H1 (cell line): ENCODE measurements around the gene PTPRR. TPM values are rescaled to one million over a fixed set of nuclear protein-coding genes. Genes with fewer than 3 reads are reported as not detected.

Experiments
- CTCF ChIA-PET: fragments of 300-600 bp; sonication (Branson Sonifier 250); formaldehyde crosslinking; loops from one replicate; lab custom pipeline; 2021; ENCODE audit not compliant: partially characterized antibody; lab: Charles Lee
- POLR2A ChIA-PET: fragments of 300-600 bp; sonication (Branson Sonifier 250); formaldehyde crosslinking; loops from one replicate; lab custom pipeline; 2021; ENCODE audit warnings: inconsistent platforms; ENCODE audit not compliant: partially characterized antibody; lab: Charles Lee
- DNase-seq, 2 experiments: peaks; one replicate each; pipeline versions ENCODE4 v3.0.0 to v3.0.0-alpha.2; 2010 to 2022; ENCODE audit warnings: low spot score in 2 of 2, low read depth in 1 of 2, mixed read lengths in 1 of 2
- FAIRE-seq: peaks from 2 replicates; lab custom pipeline; 2011; peaks lifted over from hg19 to GRCh38; lab: Jason Lieb, UNC
- H2AFZ ChIP-seq: 2 replicates; pipeline ENCODE4 v1.8.1; 2012; ENCODE audit warnings: low read length, inconsistent platforms
- H2AK5ac ChIP-seq: 2 replicates; pipeline ENCODE4 v1.6.1; 2013; ENCODE audit warnings: low read depth, low read length
- H2BK120ac ChIP-seq: replicated peaks from 2 replicates; pipeline ENCODE3; 2013; ENCODE audit warnings: low read depth, low read length, inconsistent platforms
- H2BK12ac ChIP-seq: 2 replicates; pipeline ENCODE4 v1.6.1; 2013; ENCODE audit warnings: low read depth, low read length
- H2BK15ac ChIP-seq: 2 replicates; pipeline ENCODE4 v1.6.1; 2013; ENCODE audit warnings: low read length
- H2BK20ac ChIP-seq: 2 replicates; pipeline ENCODE4 v1.6.1; 2013; ENCODE audit warnings: low read length
- H2BK5ac ChIP-seq: 2 replicates; pipeline ENCODE4 v1.6.1; 2013; ENCODE audit warnings: low read depth, low read length
- H3K14ac ChIP-seq: 2 replicates; pipeline ENCODE4 v1.6.1; 2013; ENCODE audit warnings: inconsistent platforms; ENCODE audit not compliant: insufficient read length
- H3K18ac ChIP-seq: 2 replicates; pipeline ENCODE4 v1.6.1; 2013; ENCODE audit warnings: low read length; ENCODE audit errors: extremely low read depth
- H3K23ac ChIP-seq: 2 replicates; pipeline ENCODE4 v1.6.1; 2013; ENCODE audit warnings: inconsistent platforms; ENCODE audit not compliant: insufficient read length
- H3K23me2 ChIP-seq: 2 replicates; pipeline ENCODE4 v1.6.1; 2013; ENCODE audit warnings: low read depth, low read length
- H3K27ac ChIP-seq: 2 replicates; pipeline ENCODE4 v1.6.1; 2011; ENCODE audit warnings: low read depth, low read length, inconsistent platforms
- H3K27me3 ChIP-seq, 4 experiments: replicated peaks in 1 of 4; 1 replicate in 1 of 4; 2 replicates in 3 of 4; pipeline versions ENCODE4 v1.6.1 to v1.8.1; 2011 to 2013; ENCODE audit warnings: low read length in 3 of 4, mild to moderate bottlenecking in 3 of 4, inconsistent platforms in 2 of 4, mixed read lengths in 2 of 4, moderate library complexity in 1 of 4; ENCODE audit not compliant: control insufficient read depth in 3 of 4, insufficient read depth in 3 of 4; ENCODE audit errors: extremely low read depth in 1 of 4
- H3K36me3 ChIP-seq, 4 experiments: 2 replicates each; pipeline versions ENCODE4 v1.6.1 to v1.8.1; 2011 to 2013; ENCODE audit warnings: mild to moderate bottlenecking in 4 of 4, low read length in 3 of 4, moderate library complexity in 2 of 4, control low read depth in 1 of 4, inconsistent platforms in 1 of 4; ENCODE audit not compliant: insufficient read depth in 4 of 4, control insufficient read depth in 2 of 4
- H3K4ac ChIP-seq: replicated peaks from 2 replicates; pipeline ENCODE3; 2013; ENCODE audit warnings: low read length, low read depth, mixed read lengths, inconsistent platforms; ENCODE audit not compliant: insufficient read length
- H3K4me1 ChIP-seq, 4 experiments: replicated peaks in 1 of 4; 1 replicate in 1 of 4; 2 replicates in 3 of 4; pipeline versions ENCODE4 v1.6.1 to v1.8.1; 2011 to 2013; ENCODE audit warnings: low read length in 3 of 4, inconsistent platforms in 2 of 4, mixed read lengths in 1 of 4; ENCODE audit not compliant: insufficient read depth in 4 of 4, control insufficient read depth in 3 of 4
- H3K4me2 ChIP-seq, 2 experiments: 2 replicates each; pipeline versions ENCODE4 v1.6.1 to v1.8.1; 2011 to 2013; ENCODE audit warnings: low read depth in 2 of 2, low read length in 2 of 2, control low read depth in 1 of 2, inconsistent platforms in 1 of 2, mild to moderate bottlenecking in 1 of 2; ENCODE audit not compliant: insufficient read depth in 1 of 2
- H3K4me3 ChIP-seq, 4 experiments: fragments of 200-600, 300-600 bp in 1 of 4; sonication (generic), shearing (Covaris generic), sonication (Bioruptor Twin) in 1 of 4; 2 replicates each; pipeline versions ENCODE4 v1.5.1 to v1.8.1; 2011 to 2016; ENCODE audit warnings: low read length in 4 of 4, low read depth in 3 of 4, control low read depth in 2 of 4, inconsistent platforms in 2 of 4, mild to moderate bottlenecking in 2 of 4, mixed read lengths in 1 of 4, moderate library complexity in 1 of 4; ENCODE audit not compliant: insufficient read depth in 2 of 4; ENCODE audit errors: extremely low read depth in 1 of 4
- H3K56ac ChIP-seq: replicated peaks from 2 replicates; pipeline ENCODE3; 2013; ENCODE audit warnings: low read depth, mild to moderate bottlenecking, mixed read lengths, low read length, inconsistent platforms; ENCODE audit not compliant: insufficient read length
- H3K79me1 ChIP-seq: 2 replicates; pipeline ENCODE4 v1.6.1; 2013; ENCODE audit warnings: low read depth, low read length, control low read depth
- H3K79me2 ChIP-seq, 2 experiments: 2 replicates each; pipeline versions ENCODE4 v1.6.1 to v1.8.1; 2012 to 2013; ENCODE audit warnings: low read length in 2 of 2, mild to moderate bottlenecking in 2 of 2, inconsistent platforms in 1 of 2; ENCODE audit not compliant: insufficient read depth in 2 of 2, control insufficient read depth in 1 of 2
- H3K9ac ChIP-seq, 4 experiments: replicated peaks in 1 of 4; 1 replicate in 1 of 4; 2 replicates in 3 of 4; pipeline versions ENCODE4 v1.6.1 to v1.8.1; 2011 to 2013; ENCODE audit warnings: low read depth in 3 of 4, low read length in 3 of 4, control low read depth in 2 of 4, mild to moderate bottlenecking in 2 of 4, moderate library complexity in 2 of 4, inconsistent platforms in 1 of 4; ENCODE audit errors: extremely low read depth in 1 of 4
- H3K9me3 ChIP-seq, 2 experiments: 2 replicates each; pipeline versions ENCODE4 v1.6.1 to v1.8.1; 2012 to 2013; ENCODE audit warnings: mild to moderate bottlenecking in 2 of 2, moderate library complexity in 2 of 2, control low read depth in 1 of 2, inconsistent platforms in 1 of 2, low read depth in 1 of 2, low read length in 1 of 2, mixed read lengths in 1 of 2; ENCODE audit not compliant: insufficient read depth in 2 of 2
- H4K20me1 ChIP-seq, 2 experiments: replicated peaks in 1 of 2; 2 replicates each; pipeline versions ENCODE3 to v1.8.1; 2011 to 2013; ENCODE audit warnings: inconsistent platforms in 2 of 2, low read length in 2 of 2, mild to moderate bottlenecking in 1 of 2; ENCODE audit not compliant: insufficient read depth in 2 of 2, control insufficient read depth in 1 of 2
- H4K5ac ChIP-seq: 2 replicates; pipeline ENCODE4 v1.6.1; 2013; ENCODE audit warnings: low read length, low read depth, mixed read lengths, inconsistent platforms; ENCODE audit not compliant: insufficient read length
- H4K8ac ChIP-seq: 2 replicates; pipeline ENCODE4 v1.8.0; 2013; ENCODE audit warnings: mild to moderate bottlenecking, moderate library complexity, low read length, inconsistent platforms; ENCODE audit not compliant: insufficient read depth; ENCODE audit errors: extremely low read depth
- H4K91ac ChIP-seq: replicated peaks from 2 replicates; pipeline ENCODE3; 2013; ENCODE audit warnings: low read length, mixed read lengths, inconsistent platforms; ENCODE audit not compliant: insufficient read length
- CBX8 ChIP-seq: fragments of 300-800, 300-1000 bp; sonication (generic); IDR thresholded peaks from 2 replicates; pipeline ENCODE4 v1.7.1; 2016; ENCODE audit warnings: low read depth, low read length, borderline replicate concordance
- CEBPB ChIP-seq: IDR thresholded peaks from 2 replicates; pipeline ENCODE4 v1.6.1; 2012; ENCODE audit warnings: low read depth, low read length
- EP300 ChIP-seq, 2 experiments: IDR thresholded peaks; 1 replicate in 1 of 2; 2 replicates in 1 of 2; pipeline ENCODE4 v1.6.1; 2011 to 2012; ENCODE audit warnings: low read depth in 2 of 2, low read length in 2 of 2, mild to moderate bottlenecking in 2 of 2, borderline replicate concordance in 1 of 2, inconsistent platforms in 1 of 2, moderate library complexity in 1 of 2
- SP4 ChIP-seq: IDR thresholded peaks from 2 replicates; pipeline ENCODE4 v1.6.1; 2012; ENCODE audit warnings: low read length, inconsistent platforms
- TEAD4 ChIP-seq: IDR thresholded peaks from 2 replicates; pipeline ENCODE4 v1.6.1; 2012; ENCODE audit warnings: low read depth, low read length, inconsistent platforms, mixed read lengths
- WGBS, 2 experiments: shearing (Covaris generic) in 1 of 2; methylation state at CpG; one replicate each; pipeline versions ENCODE4 v1.1.6 to v1.1.7; 2013 to 2015; ENCODE audit warnings: low lambda C conversion rate in 2 of 2, mixed read lengths in 2 of 2, inconsistent platforms in 1 of 2, low coverage in 1 of 2, missing lambda C conversion rate in 1 of 2; ENCODE audit not compliant: insufficient replicate concordance in 2 of 2, insufficient coverage in 1 of 2, insufficient read length in 1 of 2; ENCODE audit errors: extremely low coverage in 1 of 2, missing lambda C conversion rate in 1 of 2; 5-methylcytosine and 5-hydroxymethylcytosine counted together
- polyA plus RNA-seq, 7 experiments: library from polyadenylated mRNA; depleted of rRNA in 3 of 7; stranded (reverse) in 5 of 7; unstranded in 2 of 7; fragments of >200 nt in 5 of 7; fragments of 200-250 nt in 2 of 7; gene quantifications; 1 replicate in 5 of 7; 2 replicates in 1 of 7; 4 replicates in 1 of 7; pipeline versions ENCODE4 v1.2.1 to v1.2.3, GENCODE V29; 2011 to 2013; ENCODE audit warnings: missing spikeins in 2 of 7, mixed read lengths in 2 of 7
- total RNA-seq: library from RNA; stranded (reverse); fragmentation: NEBNext Ultra II Directional; extraction: Animal tissue kit (Norgen Biotek cat#: 25700); gene quantifications from 2 replicates; pipeline ENCODE4 v1.2.1, GENCODE V29; 2021

PTPRR gene
- total and polyA plus RNA-seq, 2 of the 8 experiments (the other 6 are each of a cell fraction or from before 2014, with no cell fraction given), result 0.07 to 0.35 TPM

DNA sequence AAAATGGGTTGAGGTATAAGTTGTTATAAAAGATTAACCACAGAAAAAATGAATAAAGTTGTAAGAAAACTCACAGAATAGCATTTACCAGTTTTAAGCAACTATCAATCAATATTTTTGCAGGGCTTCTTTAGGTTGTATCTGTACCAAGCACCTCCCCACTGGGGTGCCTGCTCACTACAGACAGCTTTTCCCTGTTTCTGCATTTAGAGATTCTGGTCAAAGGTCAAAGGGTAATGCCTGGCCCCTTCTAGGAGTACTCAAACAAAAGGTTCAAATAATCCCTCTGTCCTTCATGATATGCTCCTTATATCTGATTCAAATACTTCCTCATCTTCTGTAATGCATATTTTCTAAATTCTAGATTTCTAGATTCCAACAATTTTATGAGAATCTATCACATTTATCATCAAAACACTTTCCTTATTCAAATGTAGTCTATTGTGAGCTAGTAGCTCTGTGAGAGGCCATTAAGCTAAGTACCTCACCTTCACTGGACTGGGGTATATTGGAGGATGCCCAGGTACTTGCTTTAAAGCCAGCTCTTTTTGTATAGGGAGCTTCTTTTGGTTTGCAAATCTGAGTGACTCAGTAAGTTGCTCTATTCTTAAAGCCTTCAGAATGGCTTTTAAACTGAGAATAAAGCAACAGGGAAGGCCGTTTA, 162.6 kb downstream of the PTPRR start:
- no peak overlapping the region for H4K5ac ChIP-seq
- no peak overlapping the region for H2AK5ac ChIP-seq
- H3K4me3 ChIP-seq, result peak overlapping the region in 1 of 4 experiments; percentile 24; a peak in 1 of 8 replicates
- no peak overlapping the region for H3K23ac ChIP-seq
- ChIA-PET CTCF (interaction anchor here (0.6 to 0.9 kb wide), 3 partner anchors 80 to 281 kb away, joined by 3 to 4 read pairs (median 3); no protein-coding TSS in a partner anchor), POLR2A (interaction anchor here (1.1 kb wide), 1 partner anchor 257 kb away, joined by 3 read pairs; no protein-coding TSS in a partner anchor)
- no peak overlapping the region for H3K4ac ChIP-seq
- H2BK120ac ChIP-seq, result no peak overlapping the region
- peak overlapping the region; percentile 18 to 56; a peak in 3 of 4 replicates for H3K4me2 ChIP-seq
- peaks cover 0 to 16% (median 2%) of the 10 kb centered on the region in 4 experiments; a peak in 3 of 7 replicates for H3K4me1 ChIP-seq
- no peak overlapping the region for H4K91ac ChIP-seq
- no peak overlapping the region for H2BK5ac ChIP-seq
- H3K79me1 ChIP-seq, result no peaks in the 10 kb centered on the region
- no peak overlapping the region for H4K8ac ChIP-seq
- no peak for DNase-seq
- H2AFZ ChIP-seq, result no peak overlapping the region
- WGBS, 2 experiments, result 23% methylated on average over 1 of the region's 1 CpG; no CpG with 5 or more reads in 1 of the 2 experiments
- no peaks in the 10 kb centered on the region for H3K9me3 ChIP-seq
- no peaks in the 10 kb centered on the region for H3K79me2 ChIP-seq
- no peak overlapping the region for H2BK15ac ChIP-seq
- no peak overlapping the region for H3K9ac ChIP-seq
- no peaks in the 10 kb centered on the region for H3K23me2 ChIP-seq
- FAIRE-seq, result peak; percentile 55
- no peak overlapping the region for H2BK20ac ChIP-seq
- no peaks in the 10 kb centered on the region for H3K36me3 ChIP-seq
- no peaks in the 10 kb centered on the region for H3K27me3 ChIP-seq
- H2BK12ac ChIP-seq, result no peak overlapping the region
- TF ChIP-seq TEAD4 (no peak), EP300 (IDR thresholded peaks at IDR 0.05; ENCODE audit: borderline replicate concordance in 1 of 2, low read depth in 2 of 2, low read length in 2 of 2) (no peak), CEBPB (no peak), SP4 (no peak), CBX8 (no peak)
- H3K27ac ChIP-seq, result no peak overlapping the region
- H4K20me1 ChIP-seq, result no peaks in the 10 kb centered on the region
- no peak overlapping the region for H3K18ac ChIP-seq
- H3K14ac ChIP-seq, result no peak overlapping the region
- no peak overlapping the region for H3K56ac ChIP-seq
